Body of pancreas (tissue), 4 donors: Measurements from ENCODE around the gene COL4A4. TPM values are rescaled to one million over a fixed set of nuclear protein-coding genes. Genes with fewer than 3 reads are reported as not detected.

ENCODE experiments used
- ATAC-seq: fragments of 150-250 bp; one replicate; pipeline ENCODE4 v1.9.1; 2016
- DNase-seq, 4 donors: peaks; one replicate each; pipeline ENCODE4 v3.0.0-alpha.2; 2019
- H3K27ac ChIP-seq, 4 donors: fragments of 200-600 bp; sonication (generic); 1 replicate in 3 of 4; 2 replicates in 1 of 4; pipeline versions ENCODE4 v1.5.1 to v1.6.1; 2016 to 2019; ENCODE audit warnings: mild to moderate bottlenecking in 1 of 4, mixed read lengths in 1 of 4, moderate library complexity in 1 of 4
- H3K27me3 ChIP-seq, 2 donors: fragments of 200-600 bp; sonication (generic); one replicate each; pipeline ENCODE4 v1.6.0; 2016; ENCODE audit warnings: mild to moderate bottlenecking in 1 of 2
- H3K36me3 ChIP-seq, 2 donors: fragments of 200-600 bp; sonication (generic); replicated peaks in 1 of 2; 2 replicates each; pipeline ENCODE4 v1.5.1; 2016; ENCODE audit warnings: low read depth in 2 of 2; ENCODE audit not compliant: insufficient read depth in 1 of 2
- H3K4me1 ChIP-seq: fragments of 200-600 bp; sonication (generic); one replicate; pipeline ENCODE4 v1.6.0; 2016
- H3K4me3 ChIP-seq, 2 donors: fragments of 200-600 bp; sonication (generic); 1 replicate in 1 of 2; 2 replicates in 1 of 2; pipeline ENCODE4 v1.5.1; 2016 to 2019
- H3K9me3 ChIP-seq, 3 donors: fragments of 200-600 bp; sonication (generic); 1 replicate in 2 of 3; 2 replicates in 1 of 3; pipeline ENCODE4 v1.5.1; 2016
- POLR2A ChIP-seq, 3 donors: fragments of 450-650 bp; IDR thresholded peaks; one replicate each; pipeline ENCODE4 v1.6.1; 2016; ENCODE audit warnings: antibody characterized with exemption in 3 of 3, mild to moderate bottlenecking in 2 of 3
- WGBS, 2 donors: methylation state at CpG; one replicate each; pipeline ENCODE4 v1.1.5; 2017; 5-methylcytosine and 5-hydroxymethylcytosine counted together
- intact Hi-C: fragments of 100-400 bp; cut with DNase I; formaldehyde crosslinking; loops from one replicate; pipeline ENCODE4 v1.15.1; 2023
- total RNA-seq, 2 donors: library from RNA; depleted of rRNA; stranded (reverse); fragments of >200 nt; gene quantifications; one replicate each; pipeline ENCODE4 v1.1.0, GENCODE V29; 2016
- TF ChIP-seq, protein P1 (sequence below), 7 experiments: fragments of 450-650 bp in 4 of 7; fragments of 200-600 bp in 3 of 7; sonication (generic) in 3 of 7; IDR thresholded peaks; one replicate each; pipeline ENCODE4 v1.5.1; 2016 to 2019; ENCODE audit warnings: antibody characterized with exemption in 7 of 7

Gene COL4A4
- total RNA-seq, 2 donors from 2014 or later = 2.3 to 10.5 TPM

DNA sequence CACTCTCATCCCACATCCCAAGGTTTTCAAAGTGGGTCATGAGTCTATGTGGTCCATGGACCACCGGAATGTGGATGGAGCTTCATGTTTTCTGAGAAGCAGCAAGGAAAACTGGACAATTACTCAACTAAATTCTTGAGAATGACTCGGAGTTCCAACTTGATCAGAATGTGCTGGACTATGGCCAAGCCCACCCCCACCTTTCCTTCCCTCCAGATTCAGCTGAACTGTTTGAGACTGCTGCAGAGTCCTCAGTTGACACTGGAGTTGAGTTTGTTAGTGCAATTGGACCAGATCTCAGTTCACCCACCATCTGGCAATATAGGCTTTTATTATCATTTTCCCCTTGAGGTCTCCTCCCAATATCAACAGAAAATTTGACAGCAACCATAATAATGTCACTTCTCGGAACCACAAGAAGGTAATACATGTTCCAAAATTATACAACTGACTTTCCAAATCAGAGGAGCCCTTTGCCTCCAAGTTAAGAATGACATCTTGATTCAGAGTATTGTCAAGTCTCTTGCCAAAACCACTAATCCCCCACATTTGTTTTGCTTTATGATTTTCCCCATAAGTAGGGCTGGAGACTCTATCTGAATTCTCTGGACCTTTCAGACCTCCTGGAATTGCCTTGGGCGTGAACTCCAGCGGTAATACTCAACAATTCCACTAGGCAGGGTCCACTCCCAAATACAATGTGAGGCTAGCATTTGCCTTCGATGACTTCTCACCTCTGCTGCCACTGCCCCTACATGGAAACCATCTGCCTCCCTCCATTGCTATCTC, 8.8 kb downstream of the COL4A4 start:
- WGBS, 2 donors = 86 to 90% methylated on average over 6 of the region's 6 CpGs
- H3K27me3 ChIP-seq = no peaks in the 10 kb centered on the region
- peak in 3 of 4 donors; percentile 25 to 39 (median 26) for DNase-seq
- H3K36me3 ChIP-seq = no peaks in the 10 kb centered on the region
- no peak for TF ChIP-seq POLR2A (IDR thresholded peaks at IDR 0.05)
- TF ChIP-seq, protein P1, sequence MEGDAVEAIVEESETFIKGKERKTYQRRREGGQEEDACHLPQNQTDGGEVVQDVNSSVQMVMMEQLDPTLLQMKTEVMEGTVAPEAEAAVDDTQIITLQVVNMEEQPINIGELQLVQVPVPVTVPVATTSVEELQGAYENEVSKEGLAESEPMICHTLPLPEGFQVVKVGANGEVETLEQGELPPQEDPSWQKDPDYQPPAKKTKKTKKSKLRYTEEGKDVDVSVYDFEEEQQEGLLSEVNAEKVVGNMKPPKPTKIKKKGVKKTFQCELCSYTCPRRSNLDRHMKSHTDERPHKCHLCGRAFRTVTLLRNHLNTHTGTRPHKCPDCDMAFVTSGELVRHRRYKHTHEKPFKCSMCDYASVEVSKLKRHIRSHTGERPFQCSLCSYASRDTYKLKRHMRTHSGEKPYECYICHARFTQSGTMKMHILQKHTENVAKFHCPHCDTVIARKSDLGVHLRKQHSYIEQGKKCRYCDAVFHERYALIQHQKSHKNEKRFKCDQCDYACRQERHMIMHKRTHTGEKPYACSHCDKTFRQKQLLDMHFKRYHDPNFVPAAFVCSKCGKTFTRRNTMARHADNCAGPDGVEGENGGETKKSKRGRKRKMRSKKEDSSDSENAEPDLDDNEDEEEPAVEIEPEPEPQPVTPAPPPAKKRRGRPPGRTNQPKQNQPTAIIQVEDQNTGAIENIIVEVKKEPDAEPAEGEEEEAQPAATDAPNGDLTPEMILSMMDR (IDR thresholded peaks at IDR 0.05) = no peak
- no peak for ATAC-seq
- no peaks in the 10 kb centered on the region for H3K4me1 ChIP-seq
- intact Hi-C loops = no loop called here
- H3K27ac ChIP-seq = no peak overlapping the region
- H3K4me3 ChIP-seq = no peak overlapping the region
- H3K9me3 ChIP-seq = no peaks in the 10 kb centered on the region

GRCh38 chr2:227153758-227154486, 10.1 kb downstream of the COL4A4 start:
- DNase-seq = peak in 2 of 4 donors; percentile 24 to 26
- TF ChIP-seq POLR2A (IDR thresholded peaks at IDR 0.05) = no peak
- TF ChIP-seq, protein P1 (IDR thresholded peaks at IDR 0.05) = no peak

DNA sequence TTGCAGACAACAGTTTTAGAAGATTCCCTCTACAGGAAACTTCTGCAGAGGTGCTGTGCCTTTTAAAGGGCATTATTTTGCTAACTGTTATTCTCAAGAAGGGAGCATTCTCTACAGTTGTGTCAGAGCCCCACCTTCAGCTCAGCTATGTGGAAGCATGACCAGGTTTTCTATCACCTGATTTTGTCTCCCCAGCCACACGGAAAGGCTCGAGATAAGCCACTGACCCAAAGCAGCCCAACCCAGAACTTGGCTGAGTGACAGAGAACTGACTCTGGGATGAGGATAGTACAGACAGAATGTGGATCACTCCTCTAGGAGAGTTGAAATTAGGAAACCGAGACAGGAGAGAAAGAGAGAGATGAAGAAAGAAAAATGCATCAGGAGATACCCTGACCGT, 10.7 kb downstream of the COL4A4 start:
- 64 to 65% methylated on average over 4 of the region's 4 CpGs for WGBS, 2 donors
- H3K27ac ChIP-seq = no peak overlapping the region

More at GRCh38 chr2:227153758-227154486, 10.1 kb downstream of the COL4A4 start:
- peak; percentile 65 for ATAC-seq
- Histone ChIP-seq H3K36me3 (no peaks in the 10 kb centered on the region), H3K4me1 (no peaks in the 10 kb centered on the region), H3K27ac (no peak overlapping the region), H3K9me3 (no peaks in the 10 kb centered on the region), H3K27me3 (no peaks in the 10 kb centered on the region), H3K4me3 (no peak overlapping the region)
- intact Hi-C loops = no loop called here
- 62% methylated on average over 4 of the region's 4 CpGs for WGBS, 2 donors

DNA sequence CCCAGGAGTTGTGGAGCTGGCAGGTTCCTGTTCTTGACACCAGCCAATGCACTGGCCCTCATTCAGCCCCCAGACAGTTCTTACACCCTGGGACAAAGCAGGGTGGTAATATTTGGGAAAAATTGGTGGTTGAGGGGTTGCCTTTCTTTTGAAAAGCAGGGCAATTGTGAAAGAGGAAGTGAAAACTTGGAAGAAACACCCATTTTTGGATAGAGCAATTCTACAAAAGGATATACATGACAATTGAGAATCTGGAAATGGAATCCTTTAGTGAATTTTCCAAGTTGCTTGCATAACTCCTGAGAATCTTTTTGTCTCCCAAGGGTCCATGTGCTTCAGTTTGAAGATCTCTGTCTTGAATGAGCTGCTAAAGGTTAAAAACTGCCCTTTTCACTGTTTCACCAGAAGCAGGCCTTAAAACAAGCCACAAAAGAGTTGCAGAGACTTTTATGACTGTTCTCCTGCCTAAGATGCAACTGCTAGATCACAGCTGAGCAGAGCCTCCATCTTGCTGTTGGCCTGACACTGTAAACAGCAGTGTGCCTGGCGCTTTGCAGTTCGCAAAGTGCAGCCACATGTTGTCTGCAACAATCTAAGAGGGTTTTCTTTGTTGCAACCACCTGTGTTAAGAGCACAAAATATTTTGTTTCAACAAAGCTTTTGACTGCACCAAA, 11.8 kb downstream of the COL4A4 start:
- 90 to 94% methylated on average over 2 of the region's 2 CpGs for WGBS, 2 donors
- Histone ChIP-seq H3K4me1 (no peaks in the 10 kb centered on the region), H3K36me3 (no peaks in the 10 kb centered on the region), H3K4me3 (no peak overlapping the region), H3K9me3 (no peaks in the 10 kb centered on the region), H3K27me3 (no peaks in the 10 kb centered on the region), H3K27ac (no peak overlapping the region)
- ATAC-seq = no peak
- TF ChIP-seq, protein P1 (IDR thresholded peaks at IDR 0.05) = no peak
- no peak for TF ChIP-seq POLR2A (IDR thresholded peaks at IDR 0.05)
- DNase-seq = no peak
- intact Hi-C loops = no loop called here

More for the DNA sequence above, 10.7 kb downstream of the COL4A4 start:
- ATAC-seq = no peak
- Histone ChIP-seq H3K4me1 (no peaks in the 10 kb centered on the region), H3K4me3 (no peak overlapping the region), H3K9me3 (no peaks in the 10 kb centered on the region), H3K27me3 (no peaks in the 10 kb centered on the region), H3K36me3 (no peaks in the 10 kb centered on the region)
- intact Hi-C loops = no loop called here
- DNase-seq = no peak
- no peak for TF ChIP-seq POLR2A (IDR thresholded peaks at IDR 0.05)
- TF ChIP-seq, protein P1 (IDR thresholded peaks at IDR 0.05) = no peak
